ENCODE data around the gene GALNT10.

The GALNT10 gene

GRCh38 chr5:154349626-154350264 is 159.2 kb downstream of the GALNT10 start:
- H3K4me3 ChIP-seq (ENCODE audit: low read depth, low read length) = no peak overlapping the region
- TF ChIP-seq CTCF (IDR thresholded peaks at IDR 0.05; ENCODE audit: borderline replicate concordance, insufficient read depth, low read depth, low read length) = no peak

GRCh38 chr5:154351141-154351540 is 160.6 kb downstream of the GALNT10 start:
- no peak for TF ChIP-seq CTCF (IDR thresholded peaks at IDR 0.05; ENCODE audit: borderline replicate concordance, insufficient read depth, low read depth, low read length)

GRCh38 chr5:154351566-154351965 is 161.0 kb downstream of the GALNT10 start:
- TF ChIP-seq CTCF (IDR thresholded peaks at IDR 0.05; ENCODE audit: borderline replicate concordance, insufficient read depth, low read depth, low read length) = no peak

More at GRCh38 chr5:154351141-154351540, 160.6 kb downstream of the GALNT10 start:
- no peak overlapping the region for H3K4me3 ChIP-seq (ENCODE audit: low read depth, low read length)

GRCh38 chr5:154352960-154353548 is 162.5 kb downstream of the GALNT10 start:
- H3K4me3 ChIP-seq (ENCODE audit: low read depth, low read length) = no peak overlapping the region
- no peak for TF ChIP-seq CTCF (IDR thresholded peaks at IDR 0.05; ENCODE audit: borderline replicate concordance, insufficient read depth, low read depth, low read length)

More at GRCh38 chr5:154351566-154351965, 161.0 kb downstream of the GALNT10 start:
- H3K4me3 ChIP-seq (ENCODE audit: low read depth, low read length) = no peak overlapping the region

GRCh38 chr5:154355129-154355611 is 164.6 kb downstream of the GALNT10 start:
- no peak overlapping the region for H3K4me3 ChIP-seq (ENCODE audit: low read depth, low read length)
- TF ChIP-seq CTCF (IDR thresholded peaks at IDR 0.05; ENCODE audit: borderline replicate concordance, insufficient read depth, low read depth, low read length) = no peak

GRCh38 chr5:154356020-154356655 is 165.6 kb downstream of the GALNT10 start:
- H3K4me3 ChIP-seq (ENCODE audit: low read depth, low read length) = no peak overlapping the region
- TF ChIP-seq CTCF (IDR thresholded peaks at IDR 0.05; ENCODE audit: borderline replicate concordance, insufficient read depth, low read depth, low read length) = no peak

Measured in GM12875 (cell line).